Activated CD4-positive, CD25-positive, alpha-beta regulatory T cell treated with anti-CD3 and anti-CD28 coated beads, Interleukin-2, amount 50 U/mL, for 24 hours (primary cell): ENCODE results near the gene XPNPEP1.

Experiments
- ATAC-seq, 2 donors: fragments of 150-1000 bp; cut with Tn5 transposase; one replicate each; pipeline ENCODE4 v1.10.0; 2021; ENCODE audit warnings: mild to moderate bottlenecking in 1 of 2, moderate library complexity in 1 of 2

XPNPEP1 gene

DNA sequence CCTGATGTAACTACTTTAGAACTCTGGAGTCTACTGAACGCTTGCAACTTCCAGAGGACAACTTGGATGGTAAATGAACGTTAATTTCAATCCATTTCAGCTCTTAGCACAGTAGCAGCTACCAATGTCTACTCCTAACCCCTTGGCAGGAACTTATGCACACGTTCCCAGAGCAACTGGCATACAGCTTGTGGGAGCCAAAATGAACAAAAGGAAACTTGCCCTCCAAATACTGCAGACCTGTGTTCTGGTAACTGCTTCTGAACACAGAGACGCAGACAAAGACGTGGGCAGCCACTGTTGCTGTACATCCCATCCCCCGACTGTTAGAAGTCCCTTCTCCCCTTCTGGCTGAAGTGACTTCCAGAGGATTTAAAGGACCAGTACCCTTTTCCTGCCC is 61.3 kb downstream of the XPNPEP1 start:
- no peak for ATAC-seq

DNA sequence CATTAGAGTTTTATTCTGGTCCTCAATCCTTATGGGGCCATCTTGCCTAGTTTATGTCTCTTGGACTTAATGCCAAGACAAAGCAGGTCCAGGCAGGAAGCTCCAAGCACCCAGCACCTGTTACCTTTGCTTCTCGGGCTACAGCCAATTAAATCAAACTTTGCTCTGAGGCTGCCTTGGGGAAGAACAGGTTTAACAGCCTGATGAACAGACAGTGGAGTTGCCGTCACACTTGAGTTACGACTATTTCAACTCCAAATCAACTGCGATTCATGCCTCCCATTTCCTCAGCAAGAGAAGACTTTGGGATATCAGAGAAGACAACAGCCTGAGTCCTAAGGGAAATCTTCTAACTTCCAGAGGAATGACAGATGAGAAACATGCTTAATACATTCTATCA is 62.2 kb downstream of the XPNPEP1 start:
- no peak for ATAC-seq

DNA sequence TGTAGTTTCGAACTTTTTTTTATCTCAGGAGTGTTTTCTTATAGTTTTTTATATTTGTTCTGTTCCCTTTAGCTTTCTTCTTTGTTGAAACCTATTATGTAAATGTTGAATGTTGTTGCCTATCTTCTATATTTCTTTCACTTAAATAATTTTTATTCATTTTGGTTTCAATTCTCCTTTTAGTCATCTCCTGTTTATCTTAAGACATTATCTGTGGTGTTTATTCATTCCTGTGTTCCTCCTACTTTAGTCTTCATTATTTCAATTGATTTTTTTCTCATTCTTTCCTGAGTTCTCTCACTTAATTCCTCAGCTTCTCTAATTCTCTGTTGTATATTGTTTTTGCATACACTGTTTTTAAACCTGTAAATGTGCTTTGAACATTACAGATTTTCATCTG is 64.1 kb downstream of the XPNPEP1 start:
- ATAC-seq: no peak

DNA sequence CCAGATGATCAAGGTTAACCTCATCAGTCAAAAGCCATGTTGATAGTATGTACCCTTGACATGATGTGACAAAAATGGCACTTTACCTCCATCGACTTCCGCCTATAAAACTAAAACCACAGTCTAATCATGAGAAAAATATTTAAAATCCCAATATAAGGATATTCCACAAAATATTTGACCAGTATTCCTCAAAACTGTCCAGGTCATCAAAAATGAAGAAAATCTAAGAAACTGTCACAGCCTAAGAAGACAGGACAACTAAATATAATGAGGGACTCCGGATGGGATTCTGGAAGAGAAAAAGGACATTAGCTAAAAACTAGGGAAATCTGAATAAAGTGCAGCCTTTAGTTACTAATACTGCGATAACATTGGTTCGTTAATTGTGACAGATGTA is 67.6 kb downstream of the XPNPEP1 start:
- ATAC-seq: no peak

DNA sequence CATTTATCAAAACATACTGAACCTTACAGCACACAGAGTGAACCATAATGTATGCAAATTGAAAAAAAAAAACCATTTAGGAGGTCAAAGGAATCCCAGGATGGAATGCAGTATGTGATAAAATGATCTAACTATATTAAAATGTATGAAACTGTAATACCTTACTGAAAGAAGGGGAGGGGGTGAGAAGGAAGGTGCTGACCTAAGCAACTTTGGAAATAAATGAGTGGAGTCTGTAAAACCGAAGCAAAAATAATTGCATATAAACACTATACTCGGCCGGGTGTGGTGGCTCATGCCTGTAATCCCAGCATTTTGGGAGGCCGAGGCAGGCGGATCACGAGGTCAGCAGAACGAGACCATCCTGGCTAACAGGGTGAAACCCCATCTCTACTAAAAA is 69.4 kb downstream of the XPNPEP1 start:
- ATAC-seq: no peak

DNA sequence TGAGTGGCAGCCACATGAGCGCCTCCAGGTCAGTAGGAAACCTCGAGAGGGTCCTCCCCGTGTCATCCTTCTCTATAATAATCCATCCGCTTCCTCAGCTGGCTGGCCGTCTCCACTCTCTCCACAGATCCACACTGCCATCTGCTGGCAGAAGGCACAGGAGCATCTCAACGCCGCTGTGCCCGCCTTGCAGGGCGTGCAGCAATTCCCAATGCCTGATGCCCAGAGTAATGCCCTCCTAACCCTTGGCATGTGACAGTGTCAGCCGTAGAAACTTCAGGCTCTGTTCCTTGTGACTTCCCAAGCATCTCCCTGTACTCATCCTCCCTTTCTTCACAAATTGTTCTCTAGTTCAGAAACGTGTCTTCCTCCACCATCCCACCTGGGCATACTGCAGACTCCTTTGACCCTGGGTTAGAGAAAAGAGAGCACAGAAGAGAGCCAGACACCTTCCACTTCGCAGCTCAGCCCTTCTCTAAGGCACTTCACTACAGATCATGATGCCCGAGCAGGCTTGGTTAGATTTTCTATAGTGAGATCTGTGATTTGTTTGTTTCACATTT is 70.8 kb downstream of the XPNPEP1 start:
- ATAC-seq: peak in 1 of 2 donors; percentile 69

DNA sequence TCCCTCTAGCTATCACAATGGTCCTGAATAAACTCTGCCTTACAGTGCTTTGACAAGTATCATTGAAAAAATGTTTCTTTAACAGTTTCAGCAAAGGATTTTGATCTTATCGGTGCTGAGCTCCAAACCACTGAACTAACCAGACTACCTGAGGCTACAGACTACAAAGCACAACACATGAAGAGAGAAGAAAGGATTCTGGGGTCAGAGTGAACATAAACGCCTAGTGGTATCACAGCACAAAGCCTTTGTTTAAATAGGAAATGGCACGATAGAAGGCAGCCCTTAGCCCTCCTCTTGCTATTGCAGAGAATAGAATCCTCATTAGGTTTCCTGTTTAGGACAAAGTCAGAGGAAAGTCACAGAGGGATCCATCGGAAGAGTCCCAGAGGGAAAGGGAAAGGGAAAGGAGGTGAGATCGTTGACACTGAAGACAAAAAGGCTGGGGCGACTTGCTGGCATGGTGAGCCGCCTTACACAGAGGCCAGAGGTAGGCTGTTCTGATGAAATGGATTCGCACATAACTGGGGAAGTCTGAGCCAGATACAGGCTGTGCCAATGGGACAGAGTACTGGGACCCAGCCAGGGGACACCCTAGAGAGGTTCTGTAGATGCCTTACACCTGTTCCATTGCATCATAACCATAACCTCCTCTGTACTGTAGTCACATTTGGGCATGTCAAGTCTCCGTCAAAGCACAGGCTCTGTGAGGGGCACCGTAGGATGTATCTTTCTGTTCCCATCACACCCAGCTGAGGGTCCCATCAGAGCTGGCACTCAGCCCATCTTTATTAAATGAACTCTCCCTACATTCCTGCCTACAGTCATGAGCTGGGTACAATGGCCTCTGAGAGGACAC is 71.5 kb downstream of the XPNPEP1 start:
- ATAC-seq: no peak

DNA sequence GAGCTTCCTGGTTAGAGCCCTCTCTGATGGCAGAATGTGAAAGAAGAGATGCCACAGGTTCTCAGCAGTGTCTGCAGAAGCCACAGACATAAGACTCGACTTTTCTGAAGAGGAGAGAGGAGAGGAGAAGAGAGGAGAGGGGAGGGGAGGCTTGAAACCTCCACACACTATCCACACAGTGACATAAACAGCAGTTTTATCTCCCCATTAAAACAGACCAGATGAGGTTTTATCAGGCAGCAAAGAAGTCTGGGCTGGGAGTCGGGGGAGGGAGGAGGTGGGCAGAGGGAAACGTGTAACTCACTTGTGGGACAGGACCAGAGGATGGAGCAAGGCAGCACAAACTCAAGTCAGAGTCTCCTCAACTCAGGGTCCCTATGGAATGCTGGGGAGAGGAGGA is 76.5 kb downstream of the XPNPEP1 start:
- ATAC-seq: no peak

DNA sequence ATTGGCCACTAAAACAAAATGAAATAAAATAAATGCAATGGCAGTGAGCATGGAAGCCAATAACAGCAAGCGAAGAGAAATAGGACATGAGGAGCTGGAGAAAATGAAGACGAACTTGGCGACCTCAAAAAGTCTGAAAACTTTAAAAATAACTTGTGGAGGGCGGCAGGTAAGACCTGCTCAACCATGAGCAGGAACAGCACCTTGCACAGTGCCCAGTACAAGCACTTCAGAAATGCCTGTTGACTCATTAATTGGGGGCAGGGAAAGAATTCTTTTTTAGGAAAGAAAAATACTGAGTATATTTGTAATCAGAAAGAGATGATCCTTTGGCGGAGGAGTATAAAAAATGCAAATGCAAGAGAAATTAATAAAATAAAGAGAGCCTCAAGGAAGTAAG is 78.0 kb downstream of the XPNPEP1 start:
- no peak for ATAC-seq

DNA sequence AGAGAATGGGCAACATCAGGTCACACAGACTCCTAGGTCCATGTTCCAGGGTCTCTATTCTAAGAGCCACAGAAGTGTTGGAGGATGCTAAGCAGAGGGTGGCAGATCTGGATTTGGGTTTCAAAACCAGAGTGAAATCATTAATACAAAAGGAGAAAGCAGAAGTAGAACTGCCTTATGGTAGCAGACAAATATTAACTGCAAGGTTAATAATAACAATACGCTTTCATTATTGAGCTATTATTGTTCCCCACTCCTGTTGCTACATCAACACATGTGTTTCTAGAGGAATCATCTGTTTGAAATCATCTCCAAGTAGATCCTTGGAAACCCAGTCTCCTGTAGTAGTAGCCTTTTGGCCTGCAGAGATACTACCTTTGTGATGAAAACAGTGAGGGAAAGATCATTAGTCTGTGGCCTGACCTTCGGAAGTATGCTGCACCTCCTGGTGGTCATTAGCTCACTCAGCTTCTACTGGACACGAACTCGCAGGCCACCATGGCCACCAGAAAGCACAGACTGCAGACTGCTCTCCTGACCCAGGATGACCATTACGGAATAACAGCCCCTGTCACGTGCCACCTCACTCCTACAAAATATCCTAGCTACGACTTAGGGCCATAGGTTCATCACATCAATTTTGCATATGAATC is 84.6 kb downstream of the XPNPEP1 start:
- ATAC-seq: no peak

DNA sequence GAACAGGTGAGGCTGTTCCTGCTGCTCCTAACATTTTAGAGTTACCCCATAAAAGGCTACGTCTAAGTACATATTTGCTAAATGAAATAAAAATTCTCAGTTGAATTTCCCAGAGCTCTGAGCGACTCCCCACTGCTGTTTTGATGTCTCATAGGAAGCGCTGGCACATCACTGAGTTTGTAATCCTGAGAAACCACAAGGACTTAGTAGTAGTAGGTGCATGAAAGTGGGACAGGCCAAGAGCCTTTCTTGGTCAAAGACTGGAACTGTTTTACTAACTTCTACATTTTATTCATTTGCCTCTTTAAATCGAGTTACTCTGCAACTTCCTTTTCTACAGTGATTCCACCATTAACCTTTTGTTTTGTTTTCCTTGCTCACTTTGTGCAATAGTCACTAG is 85.9 kb downstream of the XPNPEP1 start:
- no peak for ATAC-seq

DNA sequence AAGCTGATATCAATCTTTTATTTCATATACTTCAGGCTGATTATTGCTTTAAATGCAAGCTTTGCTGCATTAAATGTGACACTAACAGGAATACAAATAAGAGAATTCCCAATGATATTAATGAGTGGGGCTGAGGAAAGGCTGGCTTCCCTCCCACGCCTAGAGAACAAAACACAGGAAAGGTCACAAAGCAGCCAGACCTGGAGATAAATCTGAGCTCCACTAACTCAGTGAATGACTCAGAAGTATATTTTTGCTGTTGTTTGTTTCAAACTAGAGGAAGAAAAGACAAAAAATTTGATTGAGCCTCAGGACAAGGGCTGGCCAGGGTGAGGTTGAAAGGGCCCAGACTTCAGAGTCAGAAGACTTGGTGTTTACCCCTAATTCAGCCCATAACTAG is 88.1 kb downstream of the XPNPEP1 start:
- no peak for ATAC-seq

DNA sequence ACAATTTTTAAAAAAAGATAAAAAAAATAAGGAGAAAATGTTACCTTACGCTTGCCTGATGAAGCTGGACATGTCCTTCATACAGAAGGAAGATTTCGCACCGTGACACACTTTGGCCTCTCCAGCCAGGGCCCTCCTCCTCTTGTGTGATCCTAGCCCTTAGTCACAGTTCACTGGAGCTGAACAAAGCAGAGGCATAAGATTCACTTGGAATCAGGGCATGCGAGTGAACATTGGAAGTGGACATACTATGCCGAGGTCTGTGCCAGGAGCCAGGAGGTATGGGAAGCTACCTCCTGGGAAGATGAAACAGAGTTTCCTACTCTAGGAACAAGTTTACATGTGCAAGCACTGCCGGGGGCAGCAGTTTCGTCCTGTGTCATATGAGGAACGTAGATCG is 91.5 kb downstream of the XPNPEP1 start:
- no peak for ATAC-seq

DNA sequence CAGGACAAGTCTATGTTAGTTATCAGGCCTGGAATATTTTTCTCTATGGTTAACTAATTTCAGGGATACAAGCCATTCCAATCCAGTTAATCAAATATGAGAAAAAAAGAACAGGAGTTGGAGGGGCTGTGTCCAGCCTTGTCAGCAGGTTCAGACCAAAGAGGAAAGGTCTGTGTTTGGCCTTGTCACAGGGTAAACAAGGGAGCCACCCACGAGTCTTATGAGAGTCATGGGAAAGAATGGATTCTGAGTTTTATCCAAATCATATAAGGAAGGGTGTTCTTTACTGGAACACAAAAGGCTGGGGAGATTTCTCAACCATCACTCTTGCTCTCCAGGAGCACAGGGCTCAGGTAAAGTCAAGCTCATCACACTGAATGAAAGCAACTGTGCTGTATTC is 99.1 kb downstream of the XPNPEP1 start:
- ATAC-seq: no peak

DNA sequence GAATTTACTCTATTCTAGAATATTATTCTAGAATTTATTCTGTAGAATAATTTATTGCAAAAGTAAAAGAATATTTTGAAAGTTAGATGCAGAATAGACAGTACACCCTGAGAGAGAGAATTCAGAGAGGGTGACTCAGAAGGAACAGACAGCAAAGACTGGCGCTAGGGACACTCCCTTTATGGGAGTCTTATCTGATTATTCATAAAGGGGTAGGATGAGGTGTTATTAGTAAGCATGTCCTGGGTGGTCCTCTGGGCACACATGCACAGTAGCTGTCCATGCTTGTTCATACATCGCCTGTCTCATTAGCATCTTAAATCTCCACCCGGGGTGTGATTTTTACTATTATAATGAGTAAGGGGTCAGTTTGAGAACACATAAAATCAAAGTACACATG is 100.1 kb downstream of the XPNPEP1 start:
- ATAC-seq: no peak

DNA sequence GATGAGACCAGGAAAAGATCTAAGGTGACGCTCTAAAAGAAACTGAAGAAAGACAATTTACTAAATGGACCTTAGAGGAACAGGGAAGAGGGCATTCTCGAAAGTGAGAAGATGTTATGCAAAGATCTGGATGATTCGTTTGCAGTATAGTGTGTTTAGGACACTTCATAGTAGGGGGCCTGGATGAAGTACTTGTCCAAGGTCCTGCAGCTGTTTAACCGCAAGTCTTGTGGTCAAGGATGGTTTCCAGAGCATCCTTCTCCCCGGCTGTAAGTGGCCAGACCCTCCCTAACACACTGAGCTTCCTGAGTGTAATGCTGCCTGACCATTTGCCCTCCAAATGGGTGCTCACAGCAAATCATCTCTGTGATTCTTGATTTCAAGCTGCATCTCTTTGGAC is 101.6 kb downstream of the XPNPEP1 start:
- no peak for ATAC-seq

DNA sequence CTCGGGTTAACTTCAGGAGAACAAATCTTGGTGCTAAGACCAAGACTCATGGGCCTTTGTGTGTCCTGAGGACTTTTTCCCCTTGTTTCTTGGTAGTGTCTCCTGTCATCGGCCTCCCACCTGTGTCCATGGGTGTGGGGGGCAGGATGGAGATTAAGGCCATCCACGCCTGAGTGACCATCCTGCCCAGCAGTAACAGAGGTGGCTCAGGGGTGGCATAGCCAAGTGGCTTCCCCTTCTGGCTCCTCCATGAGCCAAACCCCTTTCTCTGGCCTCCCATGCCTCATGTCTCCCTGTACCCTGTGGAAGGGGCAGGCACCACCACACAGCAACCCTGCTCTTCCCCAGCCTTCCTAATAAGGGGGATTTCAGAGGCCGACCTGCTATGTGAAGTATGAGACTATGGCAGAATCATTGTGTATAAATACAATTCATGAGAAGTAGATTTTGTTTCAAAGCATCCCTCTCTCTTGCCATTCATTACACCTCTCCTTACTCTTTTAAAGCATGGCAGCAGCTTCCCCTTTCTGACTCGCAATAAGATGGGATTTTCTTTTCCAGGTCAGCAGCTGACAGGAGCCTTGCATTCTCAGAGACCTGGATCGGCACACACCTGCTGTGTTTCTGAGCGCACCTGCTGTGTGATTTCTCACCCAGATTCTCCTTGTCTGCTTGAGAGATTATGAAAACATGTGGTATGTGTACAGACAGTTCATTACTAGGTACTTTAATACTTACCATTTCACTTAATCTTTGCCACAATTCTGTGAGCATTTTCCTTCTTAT is 102.5 kb downstream of the XPNPEP1 start:
- ATAC-seq: no peak

DNA sequence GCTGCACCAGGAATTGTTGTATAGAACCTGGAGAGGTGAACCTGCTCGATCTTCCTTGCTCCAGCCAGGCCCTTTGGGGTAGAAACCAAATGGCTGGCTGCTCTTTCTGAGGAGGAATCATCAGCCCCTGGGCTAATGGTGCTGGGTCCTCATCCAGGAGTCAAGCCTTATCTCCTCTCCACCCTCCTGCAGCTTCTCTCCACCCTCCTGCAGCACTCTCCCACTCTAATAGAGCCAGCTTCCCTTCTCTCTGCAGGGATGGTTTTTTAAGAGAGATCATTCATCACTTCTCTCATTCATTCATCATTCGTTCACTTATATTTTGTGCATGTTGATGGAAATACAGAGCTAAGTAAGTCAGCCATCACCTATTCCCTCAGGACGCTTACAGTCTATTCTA is 103.5 kb downstream of the XPNPEP1 start:
- ATAC-seq: no peak
